ENCODE measurements around the gene VTN.

The VTN gene

GRCh38 chr17:28328325-28328724 is 41.8 kb downstream of the VTN start:
- TF ChIP-seq CTCF (IDR thresholded peaks at IDR 0.05; ENCODE audit: unreplicated experiment in 3 of 3): no peak
- H3K4me1 Mint-ChIP-seq: peaks cover 9% of the 10 kb centered on the region
- H3K27ac Mint-ChIP-seq: no peak overlapping the region
- H3K27me3 Mint-ChIP-seq (ENCODE audit: low read depth): no peaks in the 10 kb centered on the region
- H3K9me3 Mint-ChIP-seq: no peaks in the 10 kb centered on the region
- H3K36me3 Mint-ChIP-seq (ENCODE audit: low read depth): peaks cover 28% of the 10 kb centered on the region
- H3K4me3 Mint-ChIP-seq: no peak overlapping the region

- Mint-ChIP-seq H3K9me3 (no peaks in the 10 kb centered on the region), H3K4me1 (peaks cover 13% of the 10 kb centered on the region), H3K36me3 (ENCODE audit: low read depth) (peaks cover 28% of the 10 kb centered on the region), H3K27me3 (ENCODE audit: low read depth) (no peaks in the 10 kb centered on the region), H3K27ac (no peak overlapping the region), H3K4me3 (no peak overlapping the region)
- no peak for TF ChIP-seq CTCF (IDR thresholded peaks at IDR 0.05; ENCODE audit: unreplicated experiment in 3 of 3)
Observed at GRCh38 chr17:28327709-28328108, 42.4 kb downstream of the VTN start.

- Mint-ChIP-seq H3K9me3 (no peaks in the 10 kb centered on the region), H3K27ac (no peak overlapping the region), H3K36me3 (ENCODE audit: low read depth) (peaks cover 28% of the 10 kb centered on the region), H3K27me3 (ENCODE audit: low read depth) (no peaks in the 10 kb centered on the region), H3K4me3 (no peak overlapping the region), H3K4me1 (peaks cover 10% of the 10 kb centered on the region)
- no peak for TF ChIP-seq CTCF (IDR thresholded peaks at IDR 0.05; ENCODE audit: unreplicated experiment in 3 of 3)
Observed at GRCh38 chr17:28327031-28327607, 43.0 kb downstream of the VTN start.

GRCh38 chr17:28326114-28326513 is 44.0 kb downstream of the VTN start:
- H3K36me3 Mint-ChIP-seq (ENCODE audit: low read depth): peaks cover 28% of the 10 kb centered on the region
- peaks cover 17% of the 10 kb centered on the region for H3K4me1 Mint-ChIP-seq
- no peaks in the 10 kb centered on the region for H3K9me3 Mint-ChIP-seq
- no peak for TF ChIP-seq CTCF (IDR thresholded peaks at IDR 0.05; ENCODE audit: unreplicated experiment in 3 of 3)
- H3K4me3 Mint-ChIP-seq: no peak overlapping the region
- no peak overlapping the region for H3K27ac Mint-ChIP-seq
- H3K27me3 Mint-ChIP-seq (ENCODE audit: low read depth): peaks cover 3% of the 10 kb centered on the region

GRCh38 chr17:28325211-28325610 is 44.9 kb downstream of the VTN start:
- TF ChIP-seq CTCF (IDR thresholded peaks at IDR 0.05; ENCODE audit: unreplicated experiment in 3 of 3): no peak
- Mint-ChIP-seq H3K4me1 (peaks cover 26% of the 10 kb centered on the region), H3K36me3 (ENCODE audit: low read depth) (peaks cover 28% of the 10 kb centered on the region), H3K4me3 (no peak overlapping the region), H3K27ac (peak overlapping the region in 1 of 3 experiments; percentile 22), H3K27me3 (ENCODE audit: low read depth) (peaks cover 3% of the 10 kb centered on the region), H3K9me3 (no peaks in the 10 kb centered on the region)

GRCh38 chr17:28324781-28325180 is 45.3 kb downstream of the VTN start:
- H3K27ac Mint-ChIP-seq: peak overlapping the region in 1 of 3 experiments; percentile 22
- H3K4me1 Mint-ChIP-seq: peaks cover 30% of the 10 kb centered on the region
- H3K4me3 Mint-ChIP-seq: no peak overlapping the region
- TF ChIP-seq CTCF (IDR thresholded peaks at IDR 0.05; ENCODE audit: unreplicated experiment in 3 of 3): no peak
- H3K9me3 Mint-ChIP-seq: no peaks in the 10 kb centered on the region
- H3K36me3 Mint-ChIP-seq (ENCODE audit: low read depth): peaks cover 28% of the 10 kb centered on the region
- H3K27me3 Mint-ChIP-seq (ENCODE audit: low read depth): peaks cover 3% of the 10 kb centered on the region
